IMR-90 (cell line): Measurements from ENCODE around the gene ENDOV. TPM values are rescaled to one million over a fixed set of nuclear protein-coding genes. Genes with fewer than 3 reads are reported as not detected.

Experiments
- ATAC-seq: fragments of 200-7000 bp; cut with Tn5 transposase; 2 replicates; pipeline ENCODE4 v1.9.1; 2020; ENCODE audit warnings: low read depth, mild to moderate bottlenecking, moderate library complexity
- BruUV-seq: library from RNA; stranded (reverse); fragments of 400-500 nt; replicated peaks from 2 replicates; lab custom pipeline; 2021; lab: Mats Ljungman, UMichigan
- CTCF ChIA-PET: fragments of 300-600 bp; formaldehyde crosslinking; extraction: SDS; loops from one replicate; lab custom pipeline; 2021; ENCODE audit warnings: antibody characterized with exemption; lab: Yijun Ruan, JAX
- POLR2A ChIA-PET: fragments of 300-600 bp; sonication (Branson Sonifier 250); formaldehyde crosslinking; loops from one replicate; lab custom pipeline; 2022; ENCODE audit warnings: antibody characterized with exemption; ENCODE audit not compliant: unreplicated experiment; lab: Charles Lee
- DNase-seq: peaks from one replicate; pipeline ENCODE4 v3.0.0; 2013
- H2AFZ ChIP-seq: replicated peaks from 2 replicates; pipeline ENCODE3; 2013; ENCODE audit warnings: low read length, mild to moderate bottlenecking; ENCODE audit not compliant: poor library complexity
- H2AK5ac ChIP-seq: 2 replicates; pipeline ENCODE4 v1.6.1; 2013; ENCODE audit warnings: low read depth, low read length, inconsistent platforms
- H2AK9ac ChIP-seq: replicated peaks from 2 replicates; pipeline ENCODE3; 2013; ENCODE audit warnings: mild to moderate bottlenecking, low read depth, low read length, moderate library complexity; ENCODE audit not compliant: poor library complexity
- H2BK120ac ChIP-seq: 2 replicates; pipeline ENCODE4 v1.6.1; 2013; ENCODE audit warnings: low read depth, low read length, inconsistent platforms
- H2BK15ac ChIP-seq: 3 replicates; pipeline ENCODE4 v1.6.1; 2013; ENCODE audit warnings: low read depth, low read length, inconsistent platforms
- H2BK20ac ChIP-seq: 2 replicates; pipeline ENCODE4 v1.6.1; 2013; ENCODE audit warnings: low read depth, mild to moderate bottlenecking, inconsistent platforms, low read length, moderate library complexity
- H2BK5ac ChIP-seq: 2 replicates; pipeline ENCODE4 v1.6.1; 2013; ENCODE audit warnings: mild to moderate bottlenecking, low read depth, low read length, inconsistent platforms; ENCODE audit not compliant: poor library complexity, severe bottlenecking
- H3K14ac ChIP-seq: replicated peaks from 2 replicates; pipeline ENCODE4 v1.6.1; 2013; ENCODE audit warnings: low read depth, low read length, inconsistent platforms
- H3K18ac ChIP-seq: 2 replicates; pipeline ENCODE4 v1.6.1; 2013; ENCODE audit warnings: low read depth, low read length, control low read depth
- H3K23ac ChIP-seq: 2 replicates; pipeline ENCODE4 v1.6.1; 2013; ENCODE audit warnings: low read depth, low read length, inconsistent platforms
- H3K27ac ChIP-seq: 2 replicates; pipeline ENCODE4 v1.5.1; 2013; ENCODE audit warnings: mild to moderate bottlenecking, control low read depth, low read length; ENCODE audit not compliant: insufficient read depth
- H3K27me3 ChIP-seq: 2 replicates; pipeline ENCODE4 v1.6.1; 2013; ENCODE audit warnings: low read length; ENCODE audit not compliant: control insufficient read depth, insufficient read depth
- H3K36me3 ChIP-seq: 2 replicates; pipeline ENCODE4 v1.6.1; 2013; ENCODE audit warnings: low read length, mixed read lengths; ENCODE audit not compliant: control insufficient read depth, insufficient read depth
- H3K4ac ChIP-seq: 2 replicates; pipeline ENCODE4 v1.6.1; 2013; ENCODE audit warnings: low read depth, low read length, inconsistent platforms
- H3K4me1 ChIP-seq: 2 replicates; pipeline ENCODE4 v1.6.1; 2013; ENCODE audit warnings: low read length, mixed read lengths; ENCODE audit not compliant: control insufficient read depth, insufficient read depth
- H3K4me2 ChIP-seq: 2 replicates; pipeline ENCODE4 v1.6.1; 2013; ENCODE audit warnings: low read depth, mild to moderate bottlenecking, control low read depth, low read length, moderate library complexity
- H3K4me3 ChIP-seq: 2 replicates; pipeline ENCODE4 v1.5.1; 2013; ENCODE audit warnings: low read depth, mild to moderate bottlenecking, control low read depth, low read length, moderate library complexity; ENCODE audit not compliant: insufficient read depth
- H3K56ac ChIP-seq: 2 replicates; pipeline ENCODE4 v1.6.1; 2013; ENCODE audit warnings: low read length, inconsistent platforms; ENCODE audit not compliant: insufficient read depth; ENCODE audit errors: extremely low read depth
- H3K79me1 ChIP-seq, 2 experiments: 2 replicates each; pipeline ENCODE4 v1.6.1; 2013; ENCODE audit warnings: low read length in 2 of 2, inconsistent platforms in 1 of 2, low read depth in 1 of 2
- H3K9ac ChIP-seq: 2 replicates; pipeline ENCODE4 v1.6.1; 2013; ENCODE audit warnings: low read depth, low read length, control low read depth
- H3K9me1 ChIP-seq: 2 replicates; pipeline ENCODE4 v1.6.1; 2013; ENCODE audit warnings: low read length, inconsistent platforms; ENCODE audit not compliant: insufficient read depth
- H3K9me3 ChIP-seq: 2 replicates; pipeline ENCODE4 v1.6.1; 2013; ENCODE audit warnings: low read length; ENCODE audit not compliant: control insufficient read depth, insufficient read depth
- H4K20me1 ChIP-seq: 2 replicates; pipeline ENCODE4 v1.6.1; 2013; ENCODE audit warnings: low read length, inconsistent platforms; ENCODE audit not compliant: insufficient read depth
- H4K5ac ChIP-seq: 2 replicates; pipeline ENCODE4 v1.6.1; 2013; ENCODE audit warnings: mild to moderate bottlenecking, low read depth, low read length, control low read depth
- H4K8ac ChIP-seq, 2 experiments: 2 replicates each; pipeline ENCODE4 v1.6.1; 2013; ENCODE audit warnings: low read depth in 2 of 2, low read length in 2 of 2, control low read depth in 1 of 2, inconsistent platforms in 1 of 2
- H4K91ac ChIP-seq: 2 replicates; pipeline ENCODE4 v1.6.1; 2013; ENCODE audit warnings: low read depth, low read length, inconsistent platforms; ENCODE audit not compliant: insufficient read depth
- CEBPB ChIP-seq: IDR thresholded peaks from 2 replicates; pipeline ENCODE4 v1.6.1; 2012; ENCODE audit warnings: low read depth, low read length, improper control_type of control experiment
- FOS ChIP-seq: fragments of 150-350 bp; IDR thresholded peaks from 2 replicates; pipeline ENCODE4 v1.6.1; 2016; ENCODE audit warnings: low read depth, low read length
- MXI1 ChIP-seq: IDR thresholded peaks from 2 replicates; pipeline ENCODE4 v1.6.1; 2012; ENCODE audit warnings: low read depth, mild to moderate bottlenecking, low read length, moderate library complexity, borderline replicate concordance
- POLR2A ChIP-seq: IDR thresholded peaks from 2 replicates; pipeline ENCODE4 v1.6.1; 2012; ENCODE audit warnings: mild to moderate bottlenecking, low read depth, low read length
- RAD21 ChIP-seq: IDR thresholded peaks from 2 replicates; pipeline ENCODE4 v1.6.1; 2012; ENCODE audit warnings: low read length, improper control_type of control experiment
- RCOR1 ChIP-seq: IDR thresholded peaks from 2 replicates; pipeline ENCODE4 v1.6.1; 2012; ENCODE audit warnings: mild to moderate bottlenecking, low read length, improper control_type of control experiment; ENCODE audit not compliant: insufficient replicate concordance
- SMC3 ChIP-seq: fragments of 150-350 bp; IDR thresholded peaks from 2 replicates; pipeline ENCODE4 v1.6.1; 2016; ENCODE audit warnings: low read depth, mild to moderate bottlenecking, antibody characterized with exemption, low read length, moderate library complexity
- WGBS, 2 experiments: methylation state at CpG; one replicate each; pipeline versions ENCODE4 v1.1.5 to v1.1.7; 2013; ENCODE audit warnings: missing lambda C conversion rate in 2 of 2; ENCODE audit not compliant: insufficient read length in 1 of 2; ENCODE audit errors: extremely low coverage in 2 of 2; 5-methylcytosine and 5-hydroxymethylcytosine counted together
- dilution Hi-C: fragments of 300-500 bp; cut with HindIII; formaldehyde crosslinking; loops from one replicate; pipeline ENCODE4 v1.14.3; 2018; ENCODE audit warnings: low sequenced_read_pairs; ENCODE audit not compliant: unreplicated experiment
- in situ Hi-C: fragments of 300-500 bp; cut with MboI; formaldehyde crosslinking; loops from 3 replicates; pipeline ENCODE4 v1.14.3; 2019; ENCODE audit warnings: low sequenced_read_pairs, inconsistent platforms, mixed read lengths
- intact Hi-C: fragments of 100-400 bp; cut with micrococcal nuclease; formaldehyde crosslinking; loops from 2 replicates; pipeline ENCODE4 v1.10.0; 2022
- polyA plus RNA-seq, 3 experiments: library from polyadenylated mRNA; depleted of rRNA; stranded (reverse); fragments of >200 nt; gene quantifications; 2 replicates each; pipeline ENCODE4 v1.2.3, GENCODE V29; 2012; ENCODE audit warnings: low replicate concordance in 1 of 3
- total RNA-seq: library from RNA; depleted of rRNA; stranded (reverse); fragments of >200 nt; gene quantifications from 2 replicates; pipeline ENCODE4 v1.2.3, GENCODE V29; 2012
- TF ChIP-seq, protein P1 (sequence below): fragments of 150-350 bp; IDR thresholded peaks from 2 replicates; pipeline ENCODE4 v1.6.1; 2017; ENCODE audit warnings: mild to moderate bottlenecking, antibody characterized with exemption, low read length, low read depth

ENDOV gene
- total and polyA plus RNA-seq, 2 of the 4 experiments (the other 2 are of a cell fraction) = 15.1 to 30.3 TPM

DNA sequence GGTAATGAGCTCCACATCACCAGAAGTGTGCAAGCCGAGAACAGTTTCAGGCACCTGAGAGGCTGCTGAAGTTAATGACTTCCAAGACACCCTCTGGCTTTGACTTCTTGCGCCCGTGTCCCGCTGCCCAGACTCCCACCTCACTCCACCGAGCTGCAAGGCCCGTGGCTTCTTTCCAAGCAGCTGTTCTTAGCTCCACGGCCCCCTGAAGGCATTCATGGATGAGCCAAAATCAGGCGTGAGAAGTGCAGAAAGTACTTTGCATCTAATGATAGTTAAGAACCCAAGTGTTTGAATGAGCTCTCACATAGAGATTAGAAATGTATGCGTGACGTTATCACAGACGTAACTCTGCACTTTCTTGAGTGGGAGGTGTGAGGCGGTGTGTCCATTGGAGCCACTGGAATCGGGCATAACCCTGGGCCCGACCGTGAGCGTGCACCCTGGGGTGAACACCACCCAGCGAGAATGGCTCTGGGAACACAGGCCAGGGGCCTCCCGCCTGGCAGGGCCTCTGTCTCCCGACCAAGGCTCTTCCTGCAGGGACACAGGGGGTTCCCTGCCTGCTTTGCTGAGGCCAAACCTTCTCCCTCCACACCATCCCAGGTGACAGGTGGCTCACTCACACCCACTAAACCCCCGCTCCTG, 50.5 kb downstream of the ENDOV start:
- ATAC-seq (no peak), DNase-seq (no peak)
- Histone ChIP-seq H2AFZ (peak overlapping the region; percentile 39), H3K4me3 (no peak overlapping the region), H3K4me1 (no peaks in the 10 kb centered on the region), H3K79me1 (no peaks in the 10 kb centered on the region; a peak in 1 of 4 replicates), H4K20me1 (peaks cover 4% of the 10 kb centered on the region), H3K18ac (no peak overlapping the region), H3K36me3 (peaks cover 6% of the 10 kb centered on the region; the same call in 1 of the 2 replicates), H3K4ac (no peak overlapping the region), H3K27ac (no peak overlapping the region), H2BK15ac (no peak overlapping the region), H3K4me2 (no peak overlapping the region), H3K56ac (no peak overlapping the region), H3K9ac (no peak overlapping the region), H3K14ac (no peak overlapping the region), H2AK5ac (no peak overlapping the region), H4K5ac (no peak overlapping the region), H2BK20ac (no peak overlapping the region), H3K23ac (no peak overlapping the region), H4K8ac (no peak overlapping the region), H2BK120ac (no peak overlapping the region), H2BK5ac (no peak overlapping the region), H2AK9ac (peak overlapping the region; percentile 59), H3K9me3 (no peaks in the 10 kb centered on the region), H4K91ac (no peak overlapping the region), H3K9me1 (no peaks in the 10 kb centered on the region), H3K27me3 (peaks cover 16% of the 10 kb centered on the region; the same call in 1 of the 2 replicates)
- no peak for TF ChIP-seq MXI1
- no peak for TF ChIP-seq RCOR1
- no peak for TF ChIP-seq FOS
- TF ChIP-seq, protein P1, sequence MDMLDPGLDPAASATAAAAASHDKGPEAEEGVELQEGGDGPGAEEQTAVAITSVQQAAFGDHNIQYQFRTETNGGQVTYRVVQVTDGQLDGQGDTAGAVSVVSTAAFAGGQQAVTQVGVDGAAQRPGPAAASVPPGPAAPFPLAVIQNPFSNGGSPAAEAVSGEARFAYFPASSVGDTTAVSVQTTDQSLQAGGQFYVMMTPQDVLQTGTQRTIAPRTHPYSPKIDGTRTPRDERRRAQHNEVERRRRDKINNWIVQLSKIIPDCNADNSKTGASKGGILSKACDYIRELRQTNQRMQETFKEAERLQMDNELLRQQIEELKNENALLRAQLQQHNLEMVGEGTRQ = no peak
- TF ChIP-seq POLR2A = 0 out of 2 replicates have a peak, but pooled peaks have one; percentile 21
- TF ChIP-seq RAD21 = no peak
- no peak for TF ChIP-seq CEBPB
- TF ChIP-seq SMC3 = no peak
- WGBS, 2 experiments = 69% methylated on average over 9 of the region's 20 CpGs; no CpG with 5 or more reads in 1 of the 2 experiments
- intact Hi-C loops (no loop called here), dilution Hi-C loops (no loop called here), in situ Hi-C loops (no loop called here)
- ChIA-PET CTCF (no interaction called here), POLR2A (no interaction called here)
- BruUV-seq = no TSS peak
